OCI-LY3 (cell line): ENCODE data around the gene WDR4.

Experiments used
- H2AFZ ChIP-seq: fragments of 200-600, 300-600 bp; shearing (Covaris generic); 2 replicates; pipeline ENCODE4 v1.6.0; 2014; ENCODE audit warnings: antibody characterized with exemption, low read depth, low read length
- H3K27ac ChIP-seq: fragments of 200-600, 300-600 bp; sonication (generic); 2 replicates; pipeline ENCODE4 v1.5.1; 2014; ENCODE audit warnings: mild to moderate bottlenecking, low read length, moderate library complexity, mixed read lengths
- H3K27me3 ChIP-seq: fragments of 200-600, 300-600 bp; sonication (generic); 2 replicates; pipeline ENCODE4 v1.6.1; 2014; ENCODE audit warnings: low read depth, low read length, mixed read lengths
- H3K36me3 ChIP-seq: fragments of 200-600, 300-600 bp; sonication (generic); replicated peaks from 2 replicates; pipeline ENCODE3; 2014; ENCODE audit warnings: low read depth, low read length, mixed read lengths
- H3K4me1 ChIP-seq: fragments of 300-600, 200-600 bp; sonication (generic); 2 replicates; pipeline ENCODE4 v1.6.1; 2014; ENCODE audit warnings: low read length, mixed read lengths
- H3K4me2 ChIP-seq: fragments of 200-600, 300-600 bp; sonication (generic); 2 replicates; pipeline ENCODE4 v1.6.1; 2014; ENCODE audit warnings: low read length, mixed read lengths
- H3K4me3 ChIP-seq: fragments of 300-600, 200-600 bp; sonication (generic); 2 replicates; pipeline ENCODE4 v1.5.1; 2014; ENCODE audit warnings: antibody characterized with exemption, mild to moderate bottlenecking, low read length, moderate library complexity
- H3K79me2 ChIP-seq: fragments of 300-600, 200-600 bp; shearing (Covaris generic); 2 replicates; pipeline ENCODE4 v1.6.1; 2014; ENCODE audit warnings: mild to moderate bottlenecking, low read length, mixed read lengths
- H3K9ac ChIP-seq: fragments of 300-600, 200-600 bp; shearing (Covaris generic); 2 replicates; pipeline ENCODE4 v1.6.0; 2014; ENCODE audit warnings: mild to moderate bottlenecking, low read length, moderate library complexity
- H3K9me3 ChIP-seq: fragments of 200-600, 300-600 bp; shearing (Covaris generic); 2 replicates; pipeline ENCODE4 v1.6.1; 2014; ENCODE audit warnings: low read length, mixed read lengths; ENCODE audit not compliant: insufficient read depth
- H4K20me1 ChIP-seq: fragments of 200-600, 300-600 bp; sonication (generic); 2 replicates; pipeline ENCODE4 v1.6.1; 2016; ENCODE audit warnings: low read length, mixed read lengths; ENCODE audit not compliant: insufficient read depth
- EZH2phosphoT487 ChIP-seq: fragments of 200-600 bp; shearing (Covaris generic); IDR thresholded peaks from 2 replicates; pipeline ENCODE4 v1.6.1; 2018; ENCODE audit warnings: antibody characterized with exemption, mixed run types, low read depth
- TF ChIP-seq, protein P1 (sequence below): fragments of 200-600, 300-600 bp; sonication (generic); IDR thresholded peaks from 2 replicates; pipeline ENCODE4 v1.5.1; 2014; ENCODE audit warnings: antibody characterized with exemption, low read length, low read depth

WDR4 gene

DNA sequence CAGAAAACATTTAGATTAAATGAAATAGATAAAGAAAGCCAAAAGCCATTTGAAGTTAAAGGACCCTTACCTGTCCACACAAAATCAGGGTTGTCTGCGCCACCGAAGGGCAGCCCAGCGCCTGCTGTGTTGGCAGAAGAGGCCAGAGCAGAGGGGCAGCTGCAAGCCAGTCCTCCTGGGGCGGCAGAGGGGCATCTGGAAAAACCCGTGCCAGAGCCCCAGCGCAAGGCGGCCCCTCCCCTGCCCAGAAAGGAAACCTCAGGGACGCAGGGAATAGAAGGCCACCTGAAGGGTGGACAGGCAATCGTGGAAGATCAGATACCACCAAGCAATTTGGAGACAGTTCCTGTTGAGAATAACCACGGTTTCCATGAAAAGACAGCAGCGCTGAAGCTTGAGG is 24.5 kb upstream of the WDR4 start:
- Histone ChIP-seq H3K9ac (no peak overlapping the region), H3K4me1 (no peaks in the 10 kb centered on the region), H3K36me3 (peaks cover 20% of the 10 kb centered on the region), H3K4me2 (no peak overlapping the region), H3K27ac (no peak overlapping the region), H2AFZ (no peak overlapping the region), H3K4me3 (no peak overlapping the region), H4K20me1 (no peaks in the 10 kb centered on the region), H3K27me3 (no peaks in the 10 kb centered on the region), H3K9me3 (no peaks in the 10 kb centered on the region), H3K79me2 (peaks cover 5% of the 10 kb centered on the region; the same call in 1 of the 2 replicates)
- TF ChIP-seq, protein P1, sequence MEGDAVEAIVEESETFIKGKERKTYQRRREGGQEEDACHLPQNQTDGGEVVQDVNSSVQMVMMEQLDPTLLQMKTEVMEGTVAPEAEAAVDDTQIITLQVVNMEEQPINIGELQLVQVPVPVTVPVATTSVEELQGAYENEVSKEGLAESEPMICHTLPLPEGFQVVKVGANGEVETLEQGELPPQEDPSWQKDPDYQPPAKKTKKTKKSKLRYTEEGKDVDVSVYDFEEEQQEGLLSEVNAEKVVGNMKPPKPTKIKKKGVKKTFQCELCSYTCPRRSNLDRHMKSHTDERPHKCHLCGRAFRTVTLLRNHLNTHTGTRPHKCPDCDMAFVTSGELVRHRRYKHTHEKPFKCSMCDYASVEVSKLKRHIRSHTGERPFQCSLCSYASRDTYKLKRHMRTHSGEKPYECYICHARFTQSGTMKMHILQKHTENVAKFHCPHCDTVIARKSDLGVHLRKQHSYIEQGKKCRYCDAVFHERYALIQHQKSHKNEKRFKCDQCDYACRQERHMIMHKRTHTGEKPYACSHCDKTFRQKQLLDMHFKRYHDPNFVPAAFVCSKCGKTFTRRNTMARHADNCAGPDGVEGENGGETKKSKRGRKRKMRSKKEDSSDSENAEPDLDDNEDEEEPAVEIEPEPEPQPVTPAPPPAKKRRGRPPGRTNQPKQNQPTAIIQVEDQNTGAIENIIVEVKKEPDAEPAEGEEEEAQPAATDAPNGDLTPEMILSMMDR, result no peak
- TF ChIP-seq EZH2phosphoT487, result no peak

DNA sequence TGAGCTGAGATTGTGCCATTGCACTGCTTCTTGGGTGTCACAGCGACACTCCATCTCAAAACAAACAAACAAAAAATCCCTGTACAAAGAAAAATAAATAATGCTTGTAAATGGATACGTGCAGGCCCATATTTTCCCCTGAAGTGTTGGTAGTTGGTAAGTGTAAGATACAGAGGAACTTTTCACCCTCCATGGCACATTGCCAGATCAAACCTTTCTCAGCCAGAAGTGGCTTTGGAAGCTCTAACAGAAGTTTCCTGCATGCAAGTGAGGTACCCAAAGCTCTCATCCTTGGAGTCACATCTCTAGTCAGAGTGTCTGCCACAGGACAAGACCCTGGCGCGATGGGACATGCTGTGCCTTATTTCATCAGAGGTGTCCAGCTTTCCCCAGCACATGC is 21.1 kb upstream of the WDR4 start:
- no peak overlapping the region for H2AFZ ChIP-seq
- H3K27ac ChIP-seq, result no peak overlapping the region
- no peak overlapping the region for H3K4me2 ChIP-seq
- peaks cover 5% of the 10 kb centered on the region; the same call in 1 of the 2 replicates for H3K79me2 ChIP-seq
- no peaks in the 10 kb centered on the region for H3K9me3 ChIP-seq
- no peaks in the 10 kb centered on the region for H4K20me1 ChIP-seq
- TF ChIP-seq EZH2phosphoT487, result no peak
- TF ChIP-seq, protein P1, result no peak
- peaks cover 21% of the 10 kb centered on the region for H3K36me3 ChIP-seq
- H3K4me1 ChIP-seq, result no peaks in the 10 kb centered on the region
- H3K9ac ChIP-seq, result no peak overlapping the region
- no peaks in the 10 kb centered on the region for H3K27me3 ChIP-seq
- H3K4me3 ChIP-seq, result no peak overlapping the region

DNA sequence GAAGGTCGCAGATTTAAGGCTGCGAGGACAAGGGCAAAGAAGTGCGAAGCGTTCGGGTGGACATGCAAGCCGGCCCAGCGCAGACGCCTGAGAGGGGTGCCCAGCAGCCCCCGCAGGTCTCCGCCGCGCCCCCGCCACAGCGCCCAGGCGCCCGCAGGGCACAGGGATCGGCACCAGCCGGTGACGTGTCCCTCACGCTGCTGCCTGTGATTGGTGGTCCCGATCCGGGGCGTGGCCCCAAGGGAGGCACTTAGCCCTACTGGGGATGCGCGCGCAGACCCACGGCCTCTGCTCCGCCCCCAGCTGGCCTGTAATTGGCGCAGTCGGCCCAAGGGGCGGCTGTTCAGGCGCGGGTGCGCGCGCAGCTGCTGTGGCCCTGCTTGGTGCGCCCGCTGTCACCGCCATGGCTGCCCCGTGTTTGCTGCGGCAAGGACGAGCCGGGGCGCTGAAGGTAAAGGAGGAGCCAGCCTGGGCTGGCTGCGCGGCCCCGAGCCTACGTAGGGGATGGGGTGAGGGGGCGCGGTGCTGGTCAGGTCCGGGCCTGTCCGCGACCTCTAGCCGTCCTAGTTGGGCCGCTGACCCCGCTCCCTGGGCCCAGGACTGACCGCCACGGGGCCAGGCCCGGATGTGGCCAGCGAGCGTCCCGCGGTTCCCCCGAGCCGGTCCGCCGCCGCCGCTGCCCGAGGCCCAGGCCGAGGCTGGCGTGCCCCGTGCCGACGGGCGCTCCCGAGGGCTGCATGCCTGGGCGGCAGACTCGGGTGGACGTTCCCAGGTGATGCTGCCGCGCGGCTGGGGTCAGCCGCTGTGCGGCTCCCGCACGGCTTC is 13.8 kb upstream of the WDR4 start, which contains the start of gene NDUFV3:
TSS of gene NDUFV3 (plus strand) at position 379 of the 825 bp plus-strand sequence. CDS start at position 404, 25 bp downstream.
- H3K27ac ChIP-seq, result peak within 1 kb of the TSS; percentile 50
- H4K20me1 ChIP-seq, result no peaks in the 10 kb centered on the region
- H3K4me2 ChIP-seq, result peak within 1 kb of the TSS; percentile 93
- no peaks in the 10 kb centered on the region for H3K27me3 ChIP-seq
- peaks cover 7% of the 10 kb centered on the region for H3K4me1 ChIP-seq
- H2AFZ ChIP-seq, result peak within 1 kb of the TSS; percentile 79
- H3K9me3 ChIP-seq, result no peaks in the 10 kb centered on the region
- H3K4me3 ChIP-seq, result peak within 1 kb of the TSS; percentile 100
- H3K9ac ChIP-seq, result peak within 1 kb of the TSS; percentile 93
- peaks cover 19% of the 10 kb centered on the region for H3K79me2 ChIP-seq
- H3K36me3 ChIP-seq, result peaks cover 3% of the 10 kb centered on the region
- TF ChIP-seq EZH2phosphoT487, result no peak
- TF ChIP-seq, protein P1, result no peak

DNA sequence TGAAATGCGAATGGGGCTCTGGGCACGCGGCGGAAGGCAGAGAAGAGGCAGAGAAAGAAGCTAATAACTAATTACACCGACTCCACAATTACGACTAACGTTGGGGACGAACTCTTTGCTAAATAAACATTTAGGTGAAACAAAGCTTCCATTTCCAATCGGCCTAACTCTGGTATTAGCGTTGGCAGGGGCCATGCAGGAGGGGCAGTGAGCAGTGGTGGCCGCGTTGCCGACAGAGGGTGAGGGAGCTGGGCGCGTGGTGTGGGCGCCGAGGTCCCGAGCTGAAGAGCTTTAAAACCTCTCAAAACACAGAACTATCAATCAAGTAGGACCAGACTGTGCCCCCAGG is 13.2 kb upstream of the WDR4 start:
- peak overlapping the region; percentile 88 for H3K4me3 ChIP-seq
- H3K79me2 ChIP-seq, result peaks cover 19% of the 10 kb centered on the region
- H3K36me3 ChIP-seq, result peaks cover 3% of the 10 kb centered on the region
- peak overlapping the region; percentile 40 for H3K27ac ChIP-seq
- H3K4me1 ChIP-seq, result peaks cover 7% of the 10 kb centered on the region
- H4K20me1 ChIP-seq, result no peaks in the 10 kb centered on the region
- peak overlapping the region; percentile 79 for H2AFZ ChIP-seq
- TF ChIP-seq, protein P1, result no peak
- no peak for TF ChIP-seq EZH2phosphoT487
- peak overlapping the region; percentile 82 for H3K9ac ChIP-seq
- no peaks in the 10 kb centered on the region for H3K9me3 ChIP-seq
- no peaks in the 10 kb centered on the region for H3K27me3 ChIP-seq
- peak overlapping the region; percentile 93 for H3K4me2 ChIP-seq
